ENCODE results near the gene SSH3. TPM values are rescaled to one million over a fixed set of nuclear protein-coding genes. Genes with fewer than 3 reads are reported as not detected.

Gene SSH3
- total RNA-seq, 1 experiment from 2014 or later, result 89.6 TPM

- H3K4me3 Mint-ChIP-seq (ENCODE audit: unreplicated experiment), result peak overlapping the region; percentile 80
- DNase-seq, result peak in 1 of 2 experiments; percentile 57
- no peaks in the 10 kb centered on the region for H3K27me3 Mint-ChIP-seq (ENCODE audit: insufficient read depth, unreplicated experiment)
- H3K27me3 ChIP-seq (replicated peaks; ENCODE audit: control insufficient read depth, insufficient read depth, low read length), result no peaks in the 10 kb centered on the region
- no TSS peak for BruUV-seq (replicated peaks)
- peaks cover 7% of the 10 kb centered on the region for H3K36me3 ChIP-seq (ENCODE audit: control insufficient read depth, insufficient read depth, low read length)
- intact Hi-C loops (cut with micrococcal nuclease; ENCODE audit: unreplicated experiment), result no loop called here
- ChIA-PET CTCF (interaction anchor here (1.2 to 2.4 kb wide), 5 partner anchors 13 to 207 kb away, joined by 4 to 42 read pairs (median 8); partner anchors contain the start of gene ANKRD13D), POLR2A (interaction anchor here (1.4 to 1.6 kb wide), 4 partner anchors 11 to 90 kb away, joined by 4 to 25 read pairs (median 7); partner anchors contain the start of genes ANKRD13D and RAD9A)
- no peak for TF ChIP-seq CTCF (IDR thresholded peaks at IDR 0.05; ENCODE audit: insufficient read depth in 1 of 2, low read depth in 1 of 2, low read length in 1 of 2, severe bottlenecking in 1 of 2, unreplicated experiment in 1 of 2)
- H3K4me3 ChIP-seq (ENCODE audit: low read depth, low read length), result peak overlapping the region; percentile 93
- peaks cover 23% of the 10 kb centered on the region for H3K4me1 ChIP-seq
- peak overlapping the region; percentile 86 for H3K27ac Mint-ChIP-seq (ENCODE audit: unreplicated experiment)
- no peaks in the 10 kb centered on the region for H3K9me3 ChIP-seq
- peaks cover 6% of the 10 kb centered on the region for H3K4me1 Mint-ChIP-seq (ENCODE audit: low read depth, unreplicated experiment)
- H3K9me3 Mint-ChIP-seq (ENCODE audit: unreplicated experiment), result peaks cover 4% of the 10 kb centered on the region
- H3K36me3 Mint-ChIP-seq (ENCODE audit: insufficient read depth, unreplicated experiment), result peaks cover 80% of the 10 kb centered on the region
Observed at GRCh38 chr11:67301951-67302516, 1.3 kb upstream of the SSH3 start.

- CTCF ChIA-PET, result interaction anchor here (0.7 to 2.4 kb wide), 16 partner anchors 9 to 222 kb away, joined by 3 to 42 read pairs (median 4); partner anchors contain the start of genes ANKRD13D and RAD9A
- H3K27me3 ChIP-seq (replicated peaks; ENCODE audit: control insufficient read depth, insufficient read depth, low read length), result no peaks in the 10 kb centered on the region
- Mint-ChIP-seq H3K4me1 (ENCODE audit: low read depth, unreplicated experiment) (peaks cover 6% of the 10 kb centered on the region), H3K27ac (ENCODE audit: unreplicated experiment) (peak overlapping the region; percentile 86), H3K36me3 (ENCODE audit: insufficient read depth, unreplicated experiment) (peaks cover 79% of the 10 kb centered on the region), H3K9me3 (ENCODE audit: unreplicated experiment) (no peaks in the 10 kb centered on the region), H3K4me3 (ENCODE audit: unreplicated experiment) (peak overlapping the region; percentile 80), H3K27me3 (ENCODE audit: insufficient read depth, unreplicated experiment) (no peaks in the 10 kb centered on the region)
- H3K9me3 ChIP-seq, result no peaks in the 10 kb centered on the region
- BruUV-seq (replicated peaks), result TSS peak; percentile 37
- H3K36me3 ChIP-seq (ENCODE audit: control insufficient read depth, insufficient read depth, low read length), result peaks cover 8% of the 10 kb centered on the region
- no peak for TF ChIP-seq CTCF (IDR thresholded peaks at IDR 0.05; ENCODE audit: insufficient read depth in 1 of 2, low read depth in 1 of 2, low read length in 1 of 2, severe bottlenecking in 1 of 2, unreplicated experiment in 1 of 2)
- POLR2A ChIA-PET, result interaction anchor here (0.6 to 1.6 kb wide), 13 partner anchors 9 to 99 kb away, joined by 3 to 28 read pairs (median 4); partner anchors contain the start of genes ANKRD13D, PPP1CA and RAD9A
- peaks cover 23% of the 10 kb centered on the region for H3K4me1 ChIP-seq
- peak overlapping the region; percentile 93 for H3K4me3 ChIP-seq (ENCODE audit: low read depth, low read length)
- DNase-seq, result peak; percentile 74 to 77
- intact Hi-C loops (cut with micrococcal nuclease; ENCODE audit: unreplicated experiment), result no loop called here
Observed at GRCh38 chr11:67302571-67303131, 679 bp upstream of the SSH3 start.

GRCh38 chr11:67303835-67304411, 593 bp downstream of the SSH3 start:
- CTCF ChIA-PET, result interaction anchor here (0.6 to 2.4 kb wide), 12 partner anchors 13 to 185 kb away, joined by 3 to 42 read pairs (median 4); partner anchors contain the start of genes ANKRD13D, GRK2, KDM2A and RAD9A
- no peaks in the 10 kb centered on the region for H3K27me3 Mint-ChIP-seq (ENCODE audit: insufficient read depth, unreplicated experiment)
- H3K4me1 Mint-ChIP-seq (ENCODE audit: low read depth, unreplicated experiment), result peaks cover 6% of the 10 kb centered on the region
- intact Hi-C loops (cut with micrococcal nuclease; ENCODE audit: unreplicated experiment), result loop anchor here (1.0 kb wide), 1 partner anchor 15 kb away; the partner anchor contains the start of gene ANKRD13D
- peak; percentile 88 to 89 for DNase-seq
- POLR2A ChIA-PET, result interaction anchor here (0.6 to 1.6 kb wide), 13 partner anchors 9 to 1787 kb away, joined by 3 to 28 read pairs (median 4); partner anchors contain the start of genes ANKRD13D, PPP1CA and RAD9A
- Histone ChIP-seq H3K4me3 (ENCODE audit: low read depth, low read length) (peak overlapping the region; percentile 93), H3K9me3 (no peaks in the 10 kb centered on the region), H3K36me3 (ENCODE audit: control insufficient read depth, insufficient read depth, low read length) (peaks cover 7% of the 10 kb centered on the region), H3K4me1 (peaks cover 23% of the 10 kb centered on the region), H3K27me3 (replicated peaks; ENCODE audit: control insufficient read depth, insufficient read depth, low read length) (no peaks in the 10 kb centered on the region)
- H3K9me3 Mint-ChIP-seq (ENCODE audit: unreplicated experiment), result no peaks in the 10 kb centered on the region
- peak overlapping the region; percentile 86 for H3K27ac Mint-ChIP-seq (ENCODE audit: unreplicated experiment)
- BruUV-seq (replicated peaks), result no TSS peak
- no peak for TF ChIP-seq CTCF (IDR thresholded peaks at IDR 0.05; ENCODE audit: insufficient read depth in 1 of 2, low read depth in 1 of 2, low read length in 1 of 2, severe bottlenecking in 1 of 2, unreplicated experiment in 1 of 2)
- H3K36me3 Mint-ChIP-seq (ENCODE audit: insufficient read depth, unreplicated experiment), result peaks cover 69% of the 10 kb centered on the region
- H3K4me3 Mint-ChIP-seq (ENCODE audit: unreplicated experiment), result peak overlapping the region; percentile 80
